Effector memory CD8-positive, alpha-beta T cell (primary cell): ENCODE measurements around the gene MRPL4.
A peak's percentile ranks its signal among the peaks of the same experiment; 100 is the strongest.

Experiments
- ATAC-seq: fragments of 150-1000 bp; cut with Tn5 transposase; replicated peaks from 2 replicates; pipeline ENCODE4 v1.10.0; 2021; ENCODE audit warnings: mild to moderate bottlenecking, moderate library complexity
- DNase-seq, 3 experiments: peaks; one replicate each; pipeline ENCODE4 v3.0.0; 2021
- H3K27ac Mint-ChIP-seq, 2 donors: one replicate each; pipeline ENCODE4 v1.8.0; 2022; ENCODE audit warnings: mild to moderate bottlenecking in 2 of 2, mixed read lengths in 2 of 2, moderate library complexity in 2 of 2
- H3K27me3 Mint-ChIP-seq, 2 donors: one replicate each; pipeline ENCODE4 v1.8.0; 2022; ENCODE audit warnings: mixed read lengths in 2 of 2
- H3K36me3 Mint-ChIP-seq: one replicate; pipeline ENCODE4 v1.8.0; 2022; ENCODE audit warnings: mild to moderate bottlenecking, moderate library complexity, mixed read lengths; ENCODE audit not compliant: insufficient read depth
- H3K4me1 Mint-ChIP-seq, 2 donors: one replicate each; pipeline ENCODE4 v1.8.0; 2022; ENCODE audit warnings: low read depth in 2 of 2, mixed read lengths in 2 of 2
- H3K4me3 Mint-ChIP-seq, 2 donors: one replicate each; pipeline ENCODE4 v1.8.0; 2022; ENCODE audit warnings: mild to moderate bottlenecking in 2 of 2, mixed read lengths in 2 of 2, moderate library complexity in 2 of 2
- H3K9me3 Mint-ChIP-seq, 2 donors: one replicate each; pipeline ENCODE4 v1.8.0; 2022; ENCODE audit warnings: mixed read lengths in 2 of 2

The MRPL4 gene

DNA sequence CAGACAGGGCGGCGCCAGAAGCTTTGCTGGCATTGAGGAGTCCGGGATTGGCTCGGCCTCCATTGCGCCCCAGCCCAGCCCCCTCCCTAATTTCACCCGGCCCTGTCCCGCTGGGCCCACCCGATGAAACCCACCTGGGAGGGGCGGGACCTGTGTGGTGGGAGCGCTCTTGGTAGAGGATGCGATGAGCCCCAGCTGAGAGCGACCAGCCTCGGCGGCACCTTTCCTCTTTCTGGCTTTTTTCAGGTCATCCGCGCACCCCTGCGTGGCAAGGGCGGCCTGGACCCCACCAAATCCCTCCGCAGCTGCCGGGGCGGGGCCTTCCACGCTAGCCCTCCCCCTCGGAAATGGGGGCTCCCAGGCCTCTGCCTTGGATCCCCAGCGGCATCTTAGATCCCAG lies 57.4 kb downstream of the MRPL4 start, which contains the start of gene ZGLP1:
TSS of gene ZGLP1 (minus strand) at position 393 of the 400 bp plus-strand sequence.
- H3K27ac Mint-ChIP-seq, result peak within 1 kb of the TSS in 1 of 2 donors; percentile 55
- peaks cover 6% of the 10 kb centered on the region for H3K36me3 Mint-ChIP-seq
- ATAC-seq (no peak), DNase-seq (no peak)
- no peaks in the 10 kb centered on the region for H3K9me3 Mint-ChIP-seq
- H3K4me1 Mint-ChIP-seq, result no peaks in the 10 kb centered on the region
- no peaks in the 10 kb centered on the region for H3K27me3 Mint-ChIP-seq
- H3K4me3 Mint-ChIP-seq, result no peak within 1 kb of the TSS
